Astrocyte (in vitro differentiated cells and primary cell): ENCODE measurements around the gene PARP8. TPM values are rescaled to one million over a fixed set of nuclear protein-coding genes. Genes with fewer than 3 reads are reported as not detected.

Experiments
- DNase-seq: peaks from one replicate; pipeline ENCODE4 v3.0.0-alpha.2; 2010; ENCODE audit warnings: low read depth
- FAIRE-seq: peaks from 2 replicates; lab custom pipeline; 2011; peaks lifted over from hg19 to GRCh38; lab: Jason Lieb, UNC
- H2AFZ ChIP-seq: 2 replicates; pipeline ENCODE4 v1.6.0; 2012; ENCODE audit warnings: low read depth, low read length, inconsistent platforms
- H3K27ac ChIP-seq: 2 replicates; pipeline ENCODE4 v1.5.1; 2011; ENCODE audit warnings: low read depth, low read length, inconsistent platforms
- H3K27me3 ChIP-seq: 2 replicates; pipeline ENCODE4 v1.6.0; 2011; ENCODE audit warnings: low read length, inconsistent platforms; ENCODE audit not compliant: insufficient read depth
- H3K36me3 ChIP-seq: 2 replicates; pipeline ENCODE4 v1.5.1; 2011; ENCODE audit warnings: low read length, inconsistent platforms; ENCODE audit not compliant: insufficient read depth
- H3K4me1 ChIP-seq: 2 replicates; pipeline ENCODE4 v1.5.1; 2011; ENCODE audit warnings: low read length, inconsistent platforms; ENCODE audit not compliant: insufficient read depth
- H3K4me2 ChIP-seq: 2 replicates; pipeline ENCODE4 v1.6.0; 2012; ENCODE audit warnings: low read length, inconsistent platforms
- H3K4me3 ChIP-seq: 2 replicates; pipeline ENCODE4 v1.5.1; 2011; ENCODE audit warnings: low read depth, mild to moderate bottlenecking, low read length, inconsistent platforms; ENCODE audit not compliant: insufficient read depth
- H3K79me2 ChIP-seq: 2 replicates; pipeline ENCODE4 v1.6.0; 2012; ENCODE audit warnings: mild to moderate bottlenecking, low read length, inconsistent platforms; ENCODE audit not compliant: insufficient read depth
- H3K9ac ChIP-seq: 2 replicates; pipeline ENCODE4 v1.6.0; 2012; ENCODE audit warnings: mild to moderate bottlenecking, low read length, inconsistent platforms
- H3K9me3 ChIP-seq: 2 replicates; pipeline ENCODE4 v1.5.1; 2012; ENCODE audit warnings: low read depth, mild to moderate bottlenecking, low read length, inconsistent platforms; ENCODE audit not compliant: insufficient read depth
- H4K20me1 ChIP-seq: 2 replicates; pipeline ENCODE4 v1.6.0; 2012; ENCODE audit warnings: low read length, inconsistent platforms; ENCODE audit not compliant: insufficient read depth
- H3K27ac Mint-ChIP-seq: one replicate; pipeline ENCODE4 v1.8.0; 2021; ENCODE audit warnings: mild to moderate bottlenecking, mixed read lengths; ENCODE audit not compliant: unreplicated experiment
- H3K27me3 Mint-ChIP-seq: one replicate; pipeline ENCODE4 v1.8.0; 2021; ENCODE audit warnings: low read depth, mixed read lengths; ENCODE audit not compliant: unreplicated experiment
- H3K36me3 Mint-ChIP-seq: one replicate; pipeline ENCODE4 v1.8.0; 2021; ENCODE audit warnings: low read depth, mixed read lengths; ENCODE audit not compliant: unreplicated experiment
- H3K4me1 Mint-ChIP-seq: one replicate; pipeline ENCODE4 v1.8.0; 2021; ENCODE audit warnings: low read depth, mixed read lengths; ENCODE audit not compliant: unreplicated experiment
- H3K4me3 Mint-ChIP-seq: one replicate; pipeline ENCODE4 v1.8.0; 2021; ENCODE audit warnings: mild to moderate bottlenecking, moderate library complexity, mixed read lengths; ENCODE audit not compliant: unreplicated experiment
- H3K9me3 Mint-ChIP-seq: one replicate; pipeline ENCODE4 v1.8.0; 2021; ENCODE audit warnings: mild to moderate bottlenecking, mixed read lengths; ENCODE audit not compliant: unreplicated experiment
- EZH2 ChIP-seq: IDR thresholded peaks from 2 replicates; pipeline ENCODE4 v1.6.1; 2012; ENCODE audit warnings: mild to moderate bottlenecking, low read length, inconsistent platforms; ENCODE audit not compliant: insufficient read depth
- total RNA-seq: library from RNA; stranded (reverse); gene quantifications from 2 replicates; pipeline ENCODE4 v1.2.1, GENCODE V29; 2021
- TF ChIP-seq, protein P1 (sequence below): IDR thresholded peaks from 2 replicates; pipeline ENCODE4 v1.5.1; 2011; ENCODE audit warnings: low read depth, mild to moderate bottlenecking, inconsistent platforms, low read length, moderate library complexity; ENCODE audit not compliant: insufficient read depth

Gene PARP8
- total RNA-seq, 1 donor from 2014 or later, result 36.1 TPM

DNA sequence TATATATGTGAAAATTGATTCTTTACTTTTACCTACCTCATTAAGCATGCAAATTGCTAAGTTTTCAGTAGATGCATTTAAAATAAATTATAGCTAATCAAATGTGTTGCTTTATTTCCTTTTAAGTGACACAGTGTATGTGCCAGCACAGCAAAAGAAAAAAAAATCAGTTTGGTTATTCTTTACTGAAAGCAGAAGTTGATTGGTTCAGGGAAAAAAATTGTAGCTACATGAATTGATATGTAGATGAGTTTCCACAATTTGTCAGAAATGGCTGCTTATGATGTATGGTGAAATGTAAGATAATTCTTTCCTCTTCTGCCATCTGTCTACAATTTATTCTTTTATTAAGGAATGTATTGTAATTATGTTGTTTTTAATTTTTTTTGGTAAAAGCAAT lies 57.8 kb downstream of the PARP8 start:
- Histone ChIP-seq H2AFZ (no peak overlapping the region), H3K9me3 (no peaks in the 10 kb centered on the region), H3K79me2 (no peaks in the 10 kb centered on the region), H3K36me3 (no peaks in the 10 kb centered on the region), H3K4me3 (no peak overlapping the region), H3K4me1 (no peaks in the 10 kb centered on the region), H3K27me3 (no peaks in the 10 kb centered on the region), H3K27ac (no peak overlapping the region), H3K4me2 (no peak overlapping the region), H3K9ac (no peak overlapping the region), H4K20me1 (peaks cover 11% of the 10 kb centered on the region)
- no peak overlapping the region for H3K4me3 Mint-ChIP-seq
- no peaks in the 10 kb centered on the region for H3K9me3 Mint-ChIP-seq
- H3K36me3 Mint-ChIP-seq, result no peaks in the 10 kb centered on the region
- H3K27me3 Mint-ChIP-seq, result no peaks in the 10 kb centered on the region
- TF ChIP-seq, protein P1, sequence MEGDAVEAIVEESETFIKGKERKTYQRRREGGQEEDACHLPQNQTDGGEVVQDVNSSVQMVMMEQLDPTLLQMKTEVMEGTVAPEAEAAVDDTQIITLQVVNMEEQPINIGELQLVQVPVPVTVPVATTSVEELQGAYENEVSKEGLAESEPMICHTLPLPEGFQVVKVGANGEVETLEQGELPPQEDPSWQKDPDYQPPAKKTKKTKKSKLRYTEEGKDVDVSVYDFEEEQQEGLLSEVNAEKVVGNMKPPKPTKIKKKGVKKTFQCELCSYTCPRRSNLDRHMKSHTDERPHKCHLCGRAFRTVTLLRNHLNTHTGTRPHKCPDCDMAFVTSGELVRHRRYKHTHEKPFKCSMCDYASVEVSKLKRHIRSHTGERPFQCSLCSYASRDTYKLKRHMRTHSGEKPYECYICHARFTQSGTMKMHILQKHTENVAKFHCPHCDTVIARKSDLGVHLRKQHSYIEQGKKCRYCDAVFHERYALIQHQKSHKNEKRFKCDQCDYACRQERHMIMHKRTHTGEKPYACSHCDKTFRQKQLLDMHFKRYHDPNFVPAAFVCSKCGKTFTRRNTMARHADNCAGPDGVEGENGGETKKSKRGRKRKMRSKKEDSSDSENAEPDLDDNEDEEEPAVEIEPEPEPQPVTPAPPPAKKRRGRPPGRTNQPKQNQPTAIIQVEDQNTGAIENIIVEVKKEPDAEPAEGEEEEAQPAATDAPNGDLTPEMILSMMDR, result no peak
- TF ChIP-seq EZH2, result no peak
- no peak for FAIRE-seq
- H3K27ac Mint-ChIP-seq, result no peak overlapping the region
- H3K4me1 Mint-ChIP-seq, result peaks cover 18% of the 10 kb centered on the region
- no peak for DNase-seq

DNA sequence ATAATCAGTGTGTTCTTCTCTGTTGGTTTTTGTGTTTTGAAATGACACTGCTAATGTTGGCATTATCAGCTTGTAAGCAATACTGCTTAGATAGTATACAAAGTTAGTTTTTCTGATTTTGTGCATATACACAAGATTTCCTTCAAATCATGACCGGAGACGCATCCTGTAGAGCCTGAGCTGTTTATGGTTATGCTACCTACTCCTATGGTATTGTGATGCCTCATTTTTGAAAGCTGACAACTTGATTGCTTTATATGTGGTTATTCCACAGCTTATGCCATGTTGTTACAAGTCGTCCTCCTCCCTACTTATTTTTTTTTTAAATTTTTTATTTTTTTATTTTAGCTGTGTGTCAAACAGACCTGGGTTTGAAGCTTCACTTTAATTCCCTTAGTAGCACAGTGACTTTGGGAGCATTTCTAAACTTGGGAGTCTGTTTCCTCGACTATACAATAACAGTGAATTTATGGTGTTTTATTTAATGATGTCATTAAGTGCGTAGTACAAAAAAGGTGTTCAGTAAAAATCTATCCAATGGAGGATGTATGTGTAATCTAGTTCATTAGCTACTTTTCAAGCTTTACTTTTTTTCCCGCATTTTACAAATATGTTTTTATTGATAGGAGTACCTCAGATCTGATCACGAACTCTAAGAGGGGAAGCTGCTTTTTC lies 59.5 kb downstream of the PARP8 start:
- H2AFZ ChIP-seq, result no peak overlapping the region
- H3K9me3 ChIP-seq, result no peaks in the 10 kb centered on the region
- H3K4me1 ChIP-seq, result no peaks in the 10 kb centered on the region
- H3K27ac ChIP-seq, result no peak overlapping the region
- Mint-ChIP-seq H3K9me3 (no peaks in the 10 kb centered on the region), H3K4me3 (no peak overlapping the region), H3K27me3 (no peaks in the 10 kb centered on the region), H3K36me3 (no peaks in the 10 kb centered on the region), H3K4me1 (peaks cover 18% of the 10 kb centered on the region), H3K27ac (no peak overlapping the region)
- H4K20me1 ChIP-seq, result peaks cover 11% of the 10 kb centered on the region
- H3K9ac ChIP-seq, result no peak overlapping the region
- DNase-seq, result no peak
- no peak overlapping the region for H3K4me3 ChIP-seq
- H3K79me2 ChIP-seq, result no peaks in the 10 kb centered on the region
- H3K27me3 ChIP-seq, result no peaks in the 10 kb centered on the region
- no peak overlapping the region for H3K4me2 ChIP-seq
- TF ChIP-seq, protein P1, result no peak
- TF ChIP-seq EZH2, result no peak
- FAIRE-seq, result no peak
- no peaks in the 10 kb centered on the region for H3K36me3 ChIP-seq

DNA sequence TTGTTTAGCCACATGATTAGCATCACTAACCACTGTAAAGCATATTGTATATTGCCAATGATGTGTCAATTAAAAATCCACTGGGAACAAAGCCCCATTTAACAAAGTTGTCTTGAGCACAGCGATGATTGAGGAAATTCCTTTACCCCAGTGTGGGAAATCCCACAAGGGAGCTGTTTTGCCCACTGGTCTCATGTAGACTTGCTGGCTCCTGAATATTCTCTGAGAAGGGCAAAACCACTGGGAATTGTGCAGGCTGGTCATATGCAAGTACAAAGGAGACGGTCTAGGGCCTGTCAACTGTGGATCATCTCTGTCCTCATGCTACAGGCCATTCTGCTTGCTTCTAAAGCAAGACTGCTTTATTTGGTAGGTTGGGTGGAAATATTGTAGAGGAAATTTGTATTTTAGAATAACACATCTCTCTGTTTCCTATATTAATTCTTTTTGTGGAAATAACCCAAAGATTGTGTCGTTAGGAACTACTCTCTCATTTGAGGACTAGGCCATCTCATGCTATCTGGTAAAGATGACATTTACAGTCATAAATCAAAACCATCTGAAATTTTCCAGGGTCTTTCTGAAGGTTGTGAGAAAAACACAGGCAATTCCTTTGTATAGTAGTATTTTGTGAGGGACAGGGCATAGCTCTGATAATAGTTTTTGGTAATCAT lies 60.2 kb downstream of the PARP8 start:
- H3K4me2 ChIP-seq, result no peak overlapping the region

More for the DNA sequence above, 60.2 kb downstream of the PARP8 start:
- Histone ChIP-seq H3K9ac (no peak overlapping the region), H2AFZ (no peak overlapping the region), H3K9me3 (no peaks in the 10 kb centered on the region), H3K27ac (no peak overlapping the region), H3K4me1 (no peaks in the 10 kb centered on the region), H4K20me1 (peaks cover 11% of the 10 kb centered on the region), H3K36me3 (no peaks in the 10 kb centered on the region), H3K27me3 (no peaks in the 10 kb centered on the region), H3K4me3 (no peak overlapping the region), H3K79me2 (no peaks in the 10 kb centered on the region)
- FAIRE-seq, result no peak
- no peaks in the 10 kb centered on the region for H3K9me3 Mint-ChIP-seq
- peak overlapping the region; percentile 1 for H3K27ac Mint-ChIP-seq
- H3K4me3 Mint-ChIP-seq, result no peak overlapping the region
- no peaks in the 10 kb centered on the region for H3K27me3 Mint-ChIP-seq
- no peak for DNase-seq
- TF ChIP-seq, protein P1, result no peak
- no peak for TF ChIP-seq EZH2
- no peaks in the 10 kb centered on the region for H3K36me3 Mint-ChIP-seq
- H3K4me1 Mint-ChIP-seq, result peaks cover 18% of the 10 kb centered on the region
